ENCODE measurements around the gene MGLL.

Gene MGLL

GRCh38 chr3:127772273-127772672 is 50.0 kb downstream of the MGLL start:
- DNase-seq: no peak

- DNase-seq: no peak
These were observed 50.6 kb downstream of the MGLL start for GRCh38 chr3:127771746-127772145.

- DNase-seq: no peak
These were observed 51.5 kb downstream of the MGLL start for GRCh38 chr3:127770671-127771355.

GRCh38 chr3:127769284-127770081 is 52.8 kb downstream of the MGLL start:
- DNase-seq: no peak

GRCh38 chr3:127768346-127769008 is 53.8 kb downstream of the MGLL start:
- DNase-seq: no peak

GRCh38 chr3:127767126-127767525 is 55.2 kb downstream of the MGLL start:
- no peak for DNase-seq

- DNase-seq: no peak
These were observed 56.6 kb downstream of the MGLL start for GRCh38 chr3:127765735-127766134.

GRCh38 chr3:127764841-127765362 is 57.4 kb downstream of the MGLL start:
- no peak for DNase-seq

- DNase-seq: no peak
These were observed 58.0 kb downstream of the MGLL start for GRCh38 chr3:127764301-127764700.

GRCh38 chr3:127763816-127764215 is 58.5 kb downstream of the MGLL start:
- DNase-seq: no peak

- DNase-seq: no peak
These were observed 59.0 kb downstream of the MGLL start for GRCh38 chr3:127763337-127763736.

- DNase-seq: no peak
These were observed 59.6 kb downstream of the MGLL start for GRCh38 chr3:127762787-127763105.

- DNase-seq: no peak
These were observed 60.1 kb downstream of the MGLL start for GRCh38 chr3:127762077-127762786.

- DNase-seq: no peak
These were observed 60.9 kb downstream of the MGLL start for GRCh38 chr3:127761441-127761801.

- no peak for DNase-seq
These were observed 61.4 kb downstream of the MGLL start for GRCh38 chr3:127760791-127761440.

GRCh38 chr3:127760361-127760760 is 62.0 kb downstream of the MGLL start:
- no peak for DNase-seq

GRCh38 chr3:127759826-127760225 is 62.5 kb downstream of the MGLL start:
- no peak for DNase-seq

- DNase-seq: no peak
These were observed 64.3 kb downstream of the MGLL start for GRCh38 chr3:127758013-127758412.

GRCh38 chr3:127755305-127755681 is 67.0 kb downstream of the MGLL start:
- no peak for DNase-seq

GRCh38 chr3:127754411-127755304 is 67.7 kb downstream of the MGLL start:
- peak; percentile 67 for DNase-seq

GRCh38 chr3:127753898-127754410 is 68.4 kb downstream of the MGLL start:
- no peak for DNase-seq
